Mesothelial cell of epicardium (in vitro differentiated cells): ENCODE results near the gene UCP1. TPM values are rescaled to one million over a fixed set of nuclear protein-coding genes. Genes with fewer than 3 reads are reported as not detected.
A peak's percentile ranks its signal among the peaks of the same experiment; 100 is the strongest.

Experiments
- DNase-seq, 2 experiments: peaks; one replicate each; pipeline ENCODE4 v3.0.0; 2021; ENCODE audit warnings: low spot score in 2 of 2; ENCODE audit not compliant: unreplicated experiment in 2 of 2
- H3K27ac Mint-ChIP-seq: 2 replicates; pipeline ENCODE4 v1.8.0; 2021; ENCODE audit warnings: mixed read lengths
- H3K27me3 Mint-ChIP-seq: 2 replicates; pipeline ENCODE4 v1.8.0; 2021; ENCODE audit warnings: low read depth, mixed read lengths
- H3K36me3 Mint-ChIP-seq: 2 replicates; pipeline ENCODE4 v1.8.0; 2021; ENCODE audit warnings: mixed read lengths
- H3K4me1 Mint-ChIP-seq: 2 replicates; pipeline ENCODE4 v1.8.0; 2021; ENCODE audit warnings: mixed read lengths
- H3K4me3 Mint-ChIP-seq: 2 replicates; pipeline ENCODE4 v1.8.0; 2021; ENCODE audit warnings: mild to moderate bottlenecking, moderate library complexity, mixed read lengths
- H3K9me3 Mint-ChIP-seq: 2 replicates; pipeline ENCODE4 v1.8.0; 2021; ENCODE audit warnings: mixed read lengths
- total RNA-seq: library from RNA; stranded (reverse); gene quantifications from 3 replicates; pipeline ENCODE4 v1.2.1, GENCODE V29; 2021
- TF ChIP-seq, protein P1 (sequence below): fragments of 200-600 bp; sonication (generic); IDR thresholded peaks from one replicate; pipeline ENCODE4 v1.5.0; 2021; ENCODE audit warnings: antibody characterized with exemption; ENCODE audit not compliant: unreplicated experiment

Gene UCP1, protein sequence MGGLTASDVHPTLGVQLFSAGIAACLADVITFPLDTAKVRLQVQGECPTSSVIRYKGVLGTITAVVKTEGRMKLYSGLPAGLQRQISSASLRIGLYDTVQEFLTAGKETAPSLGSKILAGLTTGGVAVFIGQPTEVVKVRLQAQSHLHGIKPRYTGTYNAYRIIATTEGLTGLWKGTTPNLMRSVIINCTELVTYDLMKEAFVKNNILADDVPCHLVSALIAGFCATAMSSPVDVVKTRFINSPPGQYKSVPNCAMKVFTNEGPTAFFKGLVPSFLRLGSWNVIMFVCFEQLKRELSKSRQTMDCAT
- total RNA-seq, result not detected in 3 replicates

DNA sequence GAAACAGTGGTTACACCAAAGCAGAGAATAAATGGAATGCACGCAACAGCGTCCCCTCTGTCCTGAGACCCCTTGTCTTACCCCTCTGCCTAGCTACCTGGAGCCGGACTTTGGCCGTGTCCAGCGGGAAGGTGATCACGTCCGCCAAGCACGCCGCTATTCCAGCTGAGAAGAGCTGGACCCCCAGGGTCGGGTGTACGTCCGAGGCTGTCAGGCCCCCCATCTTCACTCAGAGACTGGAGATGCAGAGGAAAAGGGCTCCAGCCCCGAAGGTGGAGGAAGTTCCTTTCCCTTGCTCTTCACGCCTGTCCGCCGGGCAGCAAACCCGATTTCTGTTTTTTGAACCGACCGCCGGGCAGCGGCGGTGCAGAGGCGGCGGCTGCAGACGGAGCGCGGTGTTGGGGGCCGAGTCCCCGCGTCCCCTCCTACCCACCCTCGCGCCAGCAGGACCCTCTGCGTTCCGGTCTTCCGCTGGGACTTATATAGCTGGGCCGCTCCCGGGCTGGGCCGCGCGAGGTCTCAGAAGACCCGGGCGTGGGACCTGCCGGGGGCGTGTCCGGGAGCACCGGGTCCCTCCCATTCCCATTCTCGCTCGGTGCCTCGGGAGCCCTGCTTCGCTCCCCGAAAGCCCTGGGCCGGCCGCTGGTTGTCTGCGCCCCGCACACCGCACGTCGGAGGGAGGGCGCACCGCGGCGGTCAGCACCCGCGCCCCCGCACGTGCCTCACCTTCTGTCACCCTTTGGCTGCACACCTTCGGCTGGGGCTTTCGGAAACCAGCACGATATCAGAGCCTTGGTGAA, at the start of gene UCP1:
Gene UCP1, minus strand, starts transcription at position 455 of the 800 bp plus-strand sequence. Its CDS starts 232 bp downstream, at position 223.
- DNase-seq, result peak; percentile 25 to 59
- H3K27me3 Mint-ChIP-seq, result peaks cover 12% of the 10 kb centered on the region
- peaks cover 12% of the 10 kb centered on the region for H3K4me1 Mint-ChIP-seq

DNA sequence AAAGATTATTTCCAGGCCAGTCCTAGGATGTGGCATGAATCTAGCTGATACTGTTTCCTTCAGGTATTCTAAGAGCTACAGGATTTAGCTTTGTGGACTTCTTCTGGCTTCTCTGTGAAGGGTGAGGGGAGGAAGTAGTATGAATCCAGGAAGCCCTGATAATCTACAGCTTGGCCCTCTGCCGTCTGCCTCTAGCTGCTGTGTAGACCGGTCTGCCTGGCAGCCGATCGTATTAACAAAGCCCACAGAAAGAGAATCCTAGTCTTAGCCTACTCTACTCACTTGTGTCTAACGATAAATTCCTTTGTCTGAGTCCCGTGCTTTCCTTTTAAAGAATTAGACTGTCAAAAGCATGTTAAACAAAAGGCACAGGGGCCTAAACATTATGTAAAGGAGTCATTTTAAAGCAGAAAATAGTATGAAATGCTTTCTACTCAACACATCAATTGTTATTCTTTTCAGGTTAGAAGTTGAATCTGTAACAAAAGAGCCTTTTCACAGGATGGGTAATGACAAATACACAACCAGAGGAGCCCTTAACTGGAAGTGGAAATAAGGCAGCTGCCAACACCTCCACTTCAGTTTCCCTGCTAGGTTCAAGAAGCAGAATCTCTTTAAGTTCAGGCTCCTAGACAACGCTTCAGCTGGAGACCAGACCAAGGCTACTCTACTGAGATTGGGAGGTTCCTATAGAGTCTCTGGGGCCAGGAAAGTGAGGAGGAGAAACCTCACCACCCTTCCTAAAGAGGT, 48.9 kb upstream of the UCP1 start:
- Mint-ChIP-seq H3K27ac (peak overlapping the region; percentile 4), H3K9me3 (no peaks in the 10 kb centered on the region), H3K4me3 (no peak overlapping the region), H3K27me3 (no peaks in the 10 kb centered on the region), H3K36me3 (peaks cover 13% of the 10 kb centered on the region), H3K4me1 (no peaks in the 10 kb centered on the region)
- no peak for DNase-seq
- TF ChIP-seq, protein P1, sequence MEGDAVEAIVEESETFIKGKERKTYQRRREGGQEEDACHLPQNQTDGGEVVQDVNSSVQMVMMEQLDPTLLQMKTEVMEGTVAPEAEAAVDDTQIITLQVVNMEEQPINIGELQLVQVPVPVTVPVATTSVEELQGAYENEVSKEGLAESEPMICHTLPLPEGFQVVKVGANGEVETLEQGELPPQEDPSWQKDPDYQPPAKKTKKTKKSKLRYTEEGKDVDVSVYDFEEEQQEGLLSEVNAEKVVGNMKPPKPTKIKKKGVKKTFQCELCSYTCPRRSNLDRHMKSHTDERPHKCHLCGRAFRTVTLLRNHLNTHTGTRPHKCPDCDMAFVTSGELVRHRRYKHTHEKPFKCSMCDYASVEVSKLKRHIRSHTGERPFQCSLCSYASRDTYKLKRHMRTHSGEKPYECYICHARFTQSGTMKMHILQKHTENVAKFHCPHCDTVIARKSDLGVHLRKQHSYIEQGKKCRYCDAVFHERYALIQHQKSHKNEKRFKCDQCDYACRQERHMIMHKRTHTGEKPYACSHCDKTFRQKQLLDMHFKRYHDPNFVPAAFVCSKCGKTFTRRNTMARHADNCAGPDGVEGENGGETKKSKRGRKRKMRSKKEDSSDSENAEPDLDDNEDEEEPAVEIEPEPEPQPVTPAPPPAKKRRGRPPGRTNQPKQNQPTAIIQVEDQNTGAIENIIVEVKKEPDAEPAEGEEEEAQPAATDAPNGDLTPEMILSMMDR, result no peak

More for the DNA sequence above, at the start of gene UCP1:
- peaks cover 15% of the 10 kb centered on the region for H3K9me3 Mint-ChIP-seq
- no peak within 1 kb of the TSS for H3K27ac Mint-ChIP-seq
- H3K36me3 Mint-ChIP-seq, result peaks cover 2% of the 10 kb centered on the region
- H3K4me3 Mint-ChIP-seq, result peak within 1 kb of the TSS; percentile 72
- TF ChIP-seq, protein P1, result no peak

DNA sequence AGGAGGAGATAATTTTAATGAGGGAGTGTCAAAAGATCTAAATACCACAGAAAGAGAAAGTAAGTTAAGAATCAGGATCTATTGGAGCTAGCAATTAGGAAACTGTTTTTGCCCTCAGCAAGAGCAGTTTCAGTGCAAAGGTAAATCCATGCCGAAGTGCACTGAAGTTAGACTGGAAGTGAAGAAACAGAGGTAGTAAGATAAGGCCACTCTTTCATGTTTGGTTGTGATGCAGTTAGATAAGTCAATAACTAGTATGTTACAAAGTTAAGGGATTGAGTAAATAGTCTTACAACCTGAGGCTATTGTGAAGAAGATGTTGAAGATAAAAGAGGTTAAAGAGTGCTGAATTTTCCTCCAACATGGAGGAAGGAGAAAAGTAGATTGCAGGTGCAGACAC, 46.7 kb upstream of the UCP1 start:
- Mint-ChIP-seq H3K36me3 (peaks cover 5% of the 10 kb centered on the region), H3K4me3 (no peak overlapping the region), H3K27me3 (no peaks in the 10 kb centered on the region), H3K27ac (no peak overlapping the region), H3K9me3 (no peaks in the 10 kb centered on the region), H3K4me1 (no peaks in the 10 kb centered on the region)
- no peak for DNase-seq
- TF ChIP-seq, protein P1, result no peak

DNA sequence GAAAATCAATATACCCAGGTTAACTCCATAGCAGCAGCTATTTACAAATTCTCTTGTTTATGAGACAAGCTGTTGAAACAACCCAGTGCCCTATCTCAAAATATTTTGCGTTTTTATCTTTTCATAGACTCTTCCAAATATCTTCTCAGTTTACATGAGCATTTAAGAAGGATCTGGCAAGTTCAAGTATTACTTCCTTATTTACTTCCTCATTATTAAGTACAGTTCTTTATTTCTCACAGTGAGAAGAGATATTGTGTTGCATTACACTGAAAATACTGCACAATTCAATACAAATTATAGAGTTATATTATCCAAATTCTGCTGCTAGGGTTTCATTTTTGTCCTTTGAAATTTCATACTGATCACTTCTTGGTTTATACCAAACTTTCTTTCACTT, 43.6 kb upstream of the UCP1 start:
- TF ChIP-seq, protein P1, result no peak
- H3K4me1 Mint-ChIP-seq, result peaks cover 2% of the 10 kb centered on the region
- H3K27me3 Mint-ChIP-seq, result no peaks in the 10 kb centered on the region

DNA sequence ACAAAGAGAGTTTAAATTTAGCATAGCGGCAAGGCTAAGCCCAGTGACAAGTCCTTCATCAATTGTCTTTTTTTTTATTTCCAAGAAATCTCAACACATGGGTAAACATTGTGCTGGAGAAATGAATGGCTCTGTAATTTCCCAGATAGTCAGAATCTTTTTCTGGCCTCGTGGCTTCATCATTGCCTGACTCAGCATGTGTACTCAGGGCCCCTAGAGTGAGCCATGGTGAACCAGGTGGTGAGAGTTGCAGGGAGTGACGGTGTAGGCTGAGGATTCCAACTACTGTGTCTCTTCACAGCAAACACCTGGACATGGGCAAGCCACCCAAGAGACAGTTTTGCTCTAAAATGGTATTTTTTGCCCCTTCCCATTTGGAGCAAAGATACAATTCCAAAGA, 43.1 kb upstream of the UCP1 start:
- no peaks in the 10 kb centered on the region for H3K36me3 Mint-ChIP-seq
- no peaks in the 10 kb centered on the region for H3K27me3 Mint-ChIP-seq
- no peak for DNase-seq
- no peaks in the 10 kb centered on the region for H3K9me3 Mint-ChIP-seq
- H3K27ac Mint-ChIP-seq, result no peak overlapping the region
- no peak overlapping the region for H3K4me3 Mint-ChIP-seq
- TF ChIP-seq, protein P1, result no peak
- peaks cover 2% of the 10 kb centered on the region for H3K4me1 Mint-ChIP-seq

More for the DNA sequence above, 43.6 kb upstream of the UCP1 start:
- Mint-ChIP-seq H3K36me3 (no peaks in the 10 kb centered on the region), H3K4me3 (no peak overlapping the region), H3K27ac (no peak overlapping the region), H3K9me3 (no peaks in the 10 kb centered on the region)
- no peak for DNase-seq
